H7 (cell line): ENCODE results near the gene CDYL. TPM values are rescaled to one million over a fixed set of nuclear protein-coding genes. Genes with fewer than 3 reads are reported as not detected.

ENCODE experiments used
- DNase-seq: peaks from one replicate; pipeline ENCODE4 v3.0.0; 2012
- H3K27me3 ChIP-seq: 2 replicates; pipeline ENCODE4 v1.6.0; 2011; ENCODE audit warnings: mild to moderate bottlenecking, low read length; ENCODE audit not compliant: control insufficient read depth, insufficient read depth
- H3K36me3 ChIP-seq: replicated peaks from 2 replicates; pipeline ENCODE4 v1.5.1; 2011; ENCODE audit warnings: low read length; ENCODE audit not compliant: control insufficient read depth, insufficient read depth
- H3K4me3 ChIP-seq: 2 replicates; pipeline ENCODE4 v1.5.1; 2011; ENCODE audit warnings: low read depth, mild to moderate bottlenecking, control low read depth, low read length, moderate library complexity; ENCODE audit not compliant: insufficient read depth
- total RNA-seq: library from RNA; depleted of rRNA; stranded (reverse); fragments of >200 nt; shearing (Covaris generic); gene quantifications from 2 replicates; pipeline ENCODE4 v1.2.3, GENCODE V29; 2014

The CDYL gene
- total RNA-seq, 1 experiment from 2014 or later = 49.3 TPM

DNA sequence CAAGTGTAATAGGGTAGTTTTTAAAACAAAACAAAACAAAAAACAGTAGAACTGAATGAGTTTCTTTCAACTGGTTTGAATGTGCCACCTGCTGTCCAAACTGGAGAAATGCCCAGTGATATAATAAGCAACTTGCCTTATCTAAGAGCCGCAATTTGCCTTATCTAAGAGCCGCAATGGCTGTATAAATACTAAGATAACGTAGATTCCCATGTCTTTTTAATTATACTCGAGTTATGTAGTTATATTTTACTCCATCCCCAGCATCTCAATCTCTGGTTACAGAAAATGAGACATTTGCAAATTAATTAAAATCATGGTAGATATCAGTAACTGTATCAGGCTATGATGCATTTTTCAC lies 160.5 kb downstream of the CDYL start:
- DNase-seq = no peak
- Histone ChIP-seq H3K36me3 (no peaks in the 10 kb centered on the region), H3K27me3 (no peaks in the 10 kb centered on the region), H3K4me3 (no peak overlapping the region)

DNA sequence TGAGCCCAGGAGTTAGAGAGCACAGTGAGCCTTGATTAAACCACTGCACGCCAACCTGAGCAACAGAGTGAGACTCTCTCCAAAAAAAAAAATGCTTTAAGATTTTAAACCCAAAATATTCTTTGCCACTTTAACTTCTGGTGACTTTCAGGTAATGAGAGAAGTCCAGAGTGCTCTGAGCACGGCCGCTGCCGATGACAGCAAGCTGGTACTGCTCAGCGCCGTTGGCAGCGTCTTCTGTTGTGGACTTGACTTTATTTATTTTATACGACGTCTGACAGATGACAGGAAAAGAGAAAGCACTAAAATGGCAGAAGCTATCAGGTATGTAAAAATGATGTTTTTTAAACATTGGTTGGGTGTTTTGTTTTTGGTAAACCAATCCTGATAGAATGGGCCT lies 161.2 kb downstream of the CDYL start:
- no peak for DNase-seq
- no peaks in the 10 kb centered on the region for H3K27me3 ChIP-seq
- no peaks in the 10 kb centered on the region for H3K36me3 ChIP-seq
- H3K4me3 ChIP-seq = no peak overlapping the region

- DNase-seq = no peak
- Histone ChIP-seq H3K27me3 (no peaks in the 10 kb centered on the region), H3K36me3 (no peaks in the 10 kb centered on the region), H3K4me3 (no peak overlapping the region)
Observed at GRCh38 chr6:4939241-4939640, 163.0 kb downstream of the CDYL start.

GRCh38 chr6:4940416-4940815 lies 164.2 kb downstream of the CDYL start:
- Histone ChIP-seq H3K36me3 (peaks cover 4% of the 10 kb centered on the region), H3K4me3 (no peak overlapping the region), H3K27me3 (no peaks in the 10 kb centered on the region)
- no peak for DNase-seq

DNA sequence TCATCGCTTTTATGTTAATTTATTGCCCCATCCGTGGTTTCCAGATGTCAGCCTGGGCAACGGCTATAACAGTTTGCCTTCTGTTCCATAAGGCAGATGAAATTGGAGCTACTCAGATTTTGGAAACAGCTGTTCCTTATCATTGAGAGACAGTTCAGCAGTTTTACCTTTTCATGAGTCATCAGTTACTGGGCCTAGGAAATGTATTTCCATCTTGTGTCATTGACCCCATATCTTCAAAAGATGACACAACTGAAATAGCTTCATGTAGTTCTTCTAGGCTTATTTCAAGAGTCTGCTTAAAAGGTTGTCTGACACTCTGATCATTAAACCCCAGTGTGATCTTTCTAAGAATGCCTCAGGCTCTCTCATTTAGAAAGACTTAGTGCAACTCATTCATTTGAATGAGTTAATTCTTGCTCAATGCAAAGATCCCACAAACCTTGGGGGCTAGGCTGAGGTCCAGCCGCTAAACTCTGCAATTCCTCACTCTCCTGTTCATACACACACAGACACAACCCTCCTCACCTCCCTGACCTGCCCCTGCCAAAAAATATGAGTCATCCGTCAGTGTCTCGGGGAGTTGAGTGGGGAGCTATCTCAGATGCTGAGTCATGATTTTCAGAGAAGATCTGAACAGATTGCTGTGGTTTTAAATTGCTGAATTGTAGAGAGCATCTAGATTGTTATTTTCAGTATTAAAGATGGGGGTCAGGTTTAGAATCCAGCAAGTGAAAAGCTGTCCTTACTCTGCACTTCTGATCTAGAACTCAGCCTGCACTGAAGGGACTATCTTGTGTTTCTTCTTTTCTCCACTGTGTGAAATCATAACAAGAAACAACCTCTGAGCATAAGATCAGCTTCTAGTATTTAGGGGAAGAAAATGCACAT lies 165.8 kb downstream of the CDYL start:
- DNase-seq = no peak
- Histone ChIP-seq H3K36me3 (peaks cover 4% of the 10 kb centered on the region), H3K27me3 (no peaks in the 10 kb centered on the region), H3K4me3 (no peak overlapping the region)

DNA sequence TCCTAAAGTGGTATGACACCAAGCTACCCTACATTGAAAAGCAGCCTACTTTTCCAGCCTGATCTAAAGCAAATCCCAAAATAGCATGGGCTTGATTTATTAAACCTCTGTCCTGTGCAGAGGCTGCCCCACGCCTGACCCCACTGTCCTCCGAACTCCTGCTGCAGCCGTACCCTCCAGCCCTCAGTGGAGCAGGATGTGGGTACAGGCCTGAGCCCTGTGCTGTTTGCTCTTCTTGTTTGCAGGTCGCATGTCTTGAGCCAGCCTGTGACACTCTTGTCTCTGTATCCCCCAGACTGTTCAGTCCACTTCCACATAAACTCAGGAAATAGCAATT lies 166.4 kb downstream of the CDYL start:
- H3K4me3 ChIP-seq = no peak overlapping the region
- no peaks in the 10 kb centered on the region for H3K27me3 ChIP-seq
- no peak for DNase-seq
- H3K36me3 ChIP-seq = peaks cover 4% of the 10 kb centered on the region

GRCh38 chr6:4943716-4944115 lies 167.5 kb downstream of the CDYL start:
- Histone ChIP-seq H3K4me3 (no peak overlapping the region), H3K36me3 (peaks cover 4% of the 10 kb centered on the region), H3K27me3 (no peaks in the 10 kb centered on the region)
- no peak for DNase-seq

DNA sequence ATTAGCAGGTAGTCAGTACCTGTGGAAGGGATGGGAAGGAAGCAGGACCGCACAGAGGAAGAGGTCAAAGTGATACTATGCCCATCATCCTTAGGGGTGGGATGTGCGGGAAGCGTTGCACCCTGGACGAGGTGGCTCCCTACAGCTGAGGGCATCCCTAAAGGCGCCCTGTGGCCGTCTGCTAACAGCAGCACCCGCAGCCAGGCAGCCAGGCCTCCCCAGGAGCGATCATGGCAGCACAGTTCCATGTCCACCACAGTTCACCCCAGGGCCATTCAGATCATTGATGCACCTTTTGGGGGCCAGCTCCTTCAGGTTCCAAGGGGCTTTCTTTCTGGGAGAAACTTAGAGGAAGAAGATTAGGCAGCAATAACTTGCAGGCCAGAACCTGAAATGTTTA lies 168.1 kb downstream of the CDYL start:
- Histone ChIP-seq H3K4me3 (no peak overlapping the region), H3K27me3 (no peaks in the 10 kb centered on the region), H3K36me3 (peaks cover 4% of the 10 kb centered on the region)
- DNase-seq = no peak

GRCh38 chr6:4946521-4946920 lies 170.3 kb downstream of the CDYL start:
- H3K36me3 ChIP-seq = peaks cover 8% of the 10 kb centered on the region

GRCh38 chr6:4947716-4948115 lies 171.5 kb downstream of the CDYL start:
- DNase-seq = no peak
- Histone ChIP-seq H3K27me3 (no peaks in the 10 kb centered on the region), H3K36me3 (peaks cover 13% of the 10 kb centered on the region), H3K4me3 (no peak overlapping the region)

More at GRCh38 chr6:4946521-4946920, 170.3 kb downstream of the CDYL start:
- no peak overlapping the region for H3K4me3 ChIP-seq
- no peak for DNase-seq
- H3K27me3 ChIP-seq = no peaks in the 10 kb centered on the region

- Histone ChIP-seq H3K4me3 (no peak overlapping the region), H3K36me3 (peaks cover 16% of the 10 kb centered on the region), H3K27me3 (no peaks in the 10 kb centered on the region)
- DNase-seq = no peak
Observed at GRCh38 chr6:4948781-4949450, 172.7 kb downstream of the CDYL start.

DNA sequence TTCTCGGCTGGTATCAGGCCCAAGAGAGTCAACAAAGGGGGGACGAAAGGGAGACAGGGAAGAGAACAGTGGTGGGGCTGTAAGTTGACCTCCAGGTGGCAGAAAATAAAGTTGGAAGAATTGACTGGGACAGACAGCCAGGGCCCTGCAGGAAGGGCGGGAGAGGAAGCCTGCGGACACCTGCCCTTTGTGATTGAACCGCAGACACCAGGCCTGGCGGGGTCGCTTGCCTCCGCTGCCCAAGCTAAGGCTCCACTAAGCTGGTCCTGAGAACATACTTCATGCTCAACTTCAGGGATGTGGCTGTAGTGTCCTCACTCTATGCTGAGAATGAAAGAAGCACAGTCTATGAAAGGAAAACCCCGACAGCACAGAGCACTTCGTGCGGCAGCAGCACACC lies 173.9 kb downstream of the CDYL start:
- Histone ChIP-seq H3K27me3 (no peaks in the 10 kb centered on the region), H3K4me3 (no peak overlapping the region), H3K36me3 (peaks cover 15% of the 10 kb centered on the region)
- DNase-seq = no peak

GRCh38 chr6:4950836-4951533 lies 174.8 kb downstream of the CDYL start:
- peaks cover 12% of the 10 kb centered on the region for H3K36me3 ChIP-seq
- no peak for DNase-seq
- no peak overlapping the region for H3K4me3 ChIP-seq
- H3K27me3 ChIP-seq = no peaks in the 10 kb centered on the region

DNA sequence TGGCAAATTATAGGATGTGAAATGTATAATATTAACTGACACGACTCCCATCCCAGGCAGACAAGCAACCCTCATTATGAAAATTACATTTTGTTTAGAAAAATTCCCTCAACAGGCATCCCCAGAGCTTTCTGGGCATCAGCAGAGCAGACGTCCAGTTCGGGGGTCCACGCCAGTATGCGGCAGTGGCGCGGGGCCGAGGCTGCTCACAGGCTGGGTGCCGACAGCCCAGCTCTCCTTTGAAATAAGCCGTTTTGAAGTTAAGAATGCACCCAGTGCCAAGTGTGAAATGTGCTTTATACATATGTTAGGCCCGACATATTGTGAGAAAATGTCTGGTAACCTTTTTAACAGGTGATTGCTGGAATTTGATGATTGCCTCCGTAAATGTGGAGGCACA lies 177.2 kb downstream of the CDYL start:
- DNase-seq = no peak
- Histone ChIP-seq H3K36me3 (peaks cover 12% of the 10 kb centered on the region), H3K27me3 (no peaks in the 10 kb centered on the region), H3K4me3 (no peak overlapping the region)

- Histone ChIP-seq H3K36me3 (peaks cover 9% of the 10 kb centered on the region), H3K4me3 (no peak overlapping the region), H3K27me3 (no peaks in the 10 kb centered on the region)
- no peak for DNase-seq
Observed at GRCh38 chr6:4956625-4957024, 180.4 kb downstream of the CDYL start.
